GM12878 (cell line): ENCODE data around the gene CTDP1. TPM values are rescaled to one million over a fixed set of nuclear protein-coding genes. Genes with fewer than 3 reads are reported as not detected.
"Not testable (repeated sequence)": the region's sequence is repeated elsewhere in the genome, so short reads cannot be mapped to it uniquely, and the experiment has no call there.

Experiments
- ATAC-seq: fragments of 200-7000 bp; cut with Tn5 transposase; 3 replicates; pipeline ENCODE4 v1.9.1; 2020; ENCODE audit warnings: mild to moderate bottlenecking, moderate library complexity
- BruUV-seq: library from RNA; stranded (reverse); fragments of 400-500 nt; replicated peaks from 2 replicates; lab custom pipeline; 2021; lab: Mats Ljungman, UMichigan
- CTCF ChIA-PET: fragments of 300-600 bp; sonication (Branson Sonifier 250); formaldehyde crosslinking; extraction: SDS; loops from one replicate; lab custom pipeline; 2021; ENCODE audit warnings: inconsistent platforms; lab: Yijun Ruan, JAX
- POLR2A ChIA-PET: fragments of 350-600 bp; formaldehyde crosslinking; extraction: SDS; loops from one replicate; lab custom pipeline; 2021; ENCODE audit warnings: inconsistent platforms; lab: Charles Lee
- RAD21 ChIA-PET: fragments of 300-600 bp; sonication (Branson Sonifier 250); formaldehyde crosslinking; loops from one replicate; lab custom pipeline; 2023; ENCODE audit warnings: antibody characterized with exemption; ENCODE audit not compliant: unreplicated experiment; lab: Charles Lee
- SMC1A ChIA-PET: fragments of 300-600 bp; sonication (Branson Sonifier 250); formaldehyde crosslinking; loops from one replicate; lab custom pipeline; 2023; ENCODE audit not compliant: unreplicated experiment, uncharacterized antibody; lab: Charles Lee
- DNase-seq: peaks from one replicate; pipeline ENCODE4 v3.0.0-alpha.2; 2011; ENCODE audit warnings: low read depth, low spot score
- FAIRE-seq: peaks from 3 replicates; lab custom pipeline; 2011; peaks lifted over from hg19 to GRCh38; lab: Jason Lieb, UNC
- H2AFZ ChIP-seq: 2 replicates; pipeline ENCODE4 v1.6.0; 2011; ENCODE audit warnings: low read depth, low read length, control low read depth; ENCODE audit not compliant: control insufficient read depth
- H3K27ac ChIP-seq: 2 replicates; pipeline ENCODE4 v1.5.1; 2011; ENCODE audit warnings: control low read depth; ENCODE audit not compliant: control insufficient read depth, insufficient read depth
- H3K27me3 ChIP-seq, 2 experiments: replicated peaks in 1 of 2; 2 replicates each; pipeline versions ENCODE4 v1.6.0 to v1.6.1; 2011; ENCODE audit warnings: low read length in 1 of 2; ENCODE audit not compliant: control insufficient read depth in 2 of 2, insufficient read depth in 2 of 2
- H3K36me3 ChIP-seq, 2 experiments: 2 replicates each; pipeline ENCODE4 v1.5.1; 2011; ENCODE audit warnings: low read length in 1 of 2; ENCODE audit not compliant: control insufficient read depth in 2 of 2, insufficient read depth in 2 of 2
- H3K4me1 ChIP-seq: 2 replicates; pipeline ENCODE4 v1.6.1; 2011; ENCODE audit warnings: mild to moderate bottlenecking, low read length, moderate library complexity, mixed read lengths; ENCODE audit not compliant: control insufficient read depth, insufficient read depth
- H3K4me2 ChIP-seq: 2 replicates; pipeline ENCODE4 v1.6.0; 2011; ENCODE audit warnings: control low read depth; ENCODE audit not compliant: control insufficient read depth, insufficient read depth
- H3K4me3 ChIP-seq: fragments of 200-600 bp; sonication (generic); 2 replicates; pipeline ENCODE4 v1.5.1; 2016
- H3K79me2 ChIP-seq: 2 replicates; pipeline ENCODE4 v1.6.0; 2011; ENCODE audit warnings: low read length; ENCODE audit not compliant: control insufficient read depth, insufficient read depth
- H3K9ac ChIP-seq: 2 replicates; pipeline ENCODE4 v1.8.0; 2011; ENCODE audit warnings: low read length, control low read depth, mixed read lengths; ENCODE audit not compliant: control insufficient read depth, insufficient read depth
- H3K9me3 ChIP-seq: replicated peaks from 3 replicates; pipeline ENCODE4 v1.5.1; 2011; ENCODE audit warnings: mild to moderate bottlenecking, low read length; ENCODE audit not compliant: control insufficient read depth, insufficient read depth
- H4K20me1 ChIP-seq: 2 replicates; pipeline ENCODE4 v1.6.0; 2011; ENCODE audit not compliant: control insufficient read depth, insufficient read depth
- E4F1 ChIP-seq: fragments of 450-650 bp; IDR thresholded peaks from 2 replicates; pipeline ENCODE4 v1.6.1; 2018; ENCODE audit warnings: borderline replicate concordance, mild to moderate bottlenecking; ENCODE audit not compliant: partially characterized antibody
- EGR1 ChIP-seq, 2 experiments: IDR thresholded peaks; 1 replicate in 1 of 2; 2 replicates in 1 of 2; pipeline ENCODE4 v1.6.1; 2011 to 2012; ENCODE audit warnings: low read depth in 2 of 2, low read length in 2 of 2, borderline replicate concordance in 1 of 2, mild to moderate bottlenecking in 1 of 2, moderate library complexity in 1 of 2
- NFXL1 ChIP-seq: fragments of 450-650 bp; IDR thresholded peaks from 2 replicates; pipeline ENCODE4 v1.6.1; 2017; ENCODE audit warnings: antibody characterized with exemption, mild to moderate bottlenecking, borderline replicate concordance
- ZNF274 ChIP-seq: IDR thresholded peaks from one replicate; pipeline ENCODE4 v1.8.0; 2011; ENCODE audit not compliant: insufficient read length, insufficient read depth
- WGBS: methylation state at CpG from one replicate; pipeline ENCODE4 v1.1.6; 2016; ENCODE audit warnings: low lambda C conversion rate; ENCODE audit not compliant: insufficient replicate concordance, insufficient coverage; ENCODE audit errors: missing lambda C conversion rate; 5-methylcytosine and 5-hydroxymethylcytosine counted together
- in situ Hi-C: fragments of 300-500 bp; cut with MboI; formaldehyde crosslinking; loops from 9 replicates; pipeline ENCODE4 v1.14.3; 2018; ENCODE audit warnings: mixed read lengths
- intact Hi-C: fragments of 100-400 bp; cut with micrococcal nuclease; formaldehyde crosslinking; loops from one replicate; pipeline ENCODE4 v1.14.2; 2022; ENCODE audit not compliant: unreplicated experiment
- polyA plus RNA-seq, 11 experiments: library from polyadenylated mRNA; depleted of rRNA in 4 of 11; unstranded in 6 of 11; stranded (reverse) in 5 of 11; fragments of >200 nt; fragmentation: Nextera tagmentation in 4 of 11; fragmentation: Illumina TruSeq in 1 of 11; extraction: Ambion mirVana in 4 of 11; extraction: Trizol in 1 of 11; gene quantifications; 1 replicate in 1 of 11; 2 replicates in 10 of 11; pipeline versions ENCODE4 v1.2.1 to v1.2.3, GENCODE V29; 2011 to 2016; ENCODE audit warnings: inconsistent platforms in 2 of 11, missing spikeins in 2 of 11, low read depth in 1 of 11
- total RNA-seq, 4 experiments: library from RNA; depleted of rRNA in 3 of 4; stranded (reverse); fragments of >200 nt in 3 of 4; fragmentation: Illumina TruSeq in 1 of 4; extraction: Trizol in 1 of 4; gene quantifications; 2 replicates each; pipeline versions ENCODE4 v1.2.1 to v1.2.3, GENCODE V29; 2013 to 2021

Gene CTDP1
- total and polyA plus RNA-seq, 10 of the 15 experiments (the other 5 are each of a cell fraction or from before 2014, with no cell fraction given) = 0.32 to 31.3 (median 8.8) TPM

- H3K27ac ChIP-seq, H3K4me1 ChIP-seq, H2AFZ ChIP-seq, DNase-seq, H3K79me2 ChIP-seq, CTCF ChIA-PET, BruUV-seq, intact Hi-C loops, H3K27me3 ChIP-seq, H3K4me3 ChIP-seq, POLR2A ChIA-PET, ATAC-seq, in situ Hi-C loops, H4K20me1 ChIP-seq, H3K9ac ChIP-seq, RAD21 ChIA-PET, FAIRE-seq, SMC1A ChIA-PET, H3K4me2 ChIP-seq: not testable (repeated sequence)
- peaks cover 25% of the 10 kb centered on the region for H3K9me3 ChIP-seq
- WGBS = 97% methylated on average over 16 of the region's 17 CpGs
- peaks cover 28 to 35% of the 10 kb centered on the region in 2 experiments; a peak in 3 of 4 replicates for H3K36me3 ChIP-seq
- TF ChIP-seq ZNF274 (peak; percentile 66), NFXL1 (peak; percentile 94)
These were observed 52.5 kb downstream of the CTDP1 start for GRCh38 chr18:79731881-79732720.

- ChIA-PET RAD21 (no interaction called here), CTCF (no interaction called here), SMC1A (no interaction called here), POLR2A (no interaction called here)
- FAIRE-seq = no peak
- ATAC-seq = no peak
- Histone ChIP-seq H3K27ac (no peak overlapping the region), H3K4me1 (no peaks in the 10 kb centered on the region), H3K9me3 (peaks cover 25% of the 10 kb centered on the region), H3K4me3 (no peak overlapping the region), H3K79me2 (no peaks in the 10 kb centered on the region), H3K27me3 (no peaks in the 10 kb centered on the region), H3K9ac (no peak overlapping the region), H2AFZ (no peak overlapping the region), H3K36me3 (peaks cover 32% of the 10 kb centered on the region in 2 experiments; a peak in 3 of 4 replicates), H3K4me2 (no peak overlapping the region), H4K20me1 (no peaks in the 10 kb centered on the region)
- intact Hi-C loops (no loop called here), in situ Hi-C loops (no loop called here)
- no peak for DNase-seq
- WGBS = 99% methylated on average over 9 of the region's 9 CpGs
- TF ChIP-seq NFXL1 (peak; percentile 93), EGR1 (IDR thresholded peaks at IDR 0.05; ENCODE audit: borderline replicate concordance in 1 of 2, low read depth in 2 of 2, low read length in 2 of 2) (no peak), E4F1 (no peak)
- no TSS peak for BruUV-seq
These were observed 53.1 kb downstream of the CTDP1 start for GRCh38 chr18:79732721-79733025.
